D341Med (cell line): Measurements from ENCODE around the gene COL23A1.

Experiments
- DNase-seq: peaks from one replicate; pipeline ENCODE4 v3.0.0; 2012; ENCODE audit warnings: low spot score

Gene COL23A1

GRCh38 chr5:178189433-178189832 lies 400.8 kb downstream of the COL23A1 start:
- no peak for DNase-seq
